ENCODE measurements around the gene UCN.

GRCh38 chr2:27285481-27285880 lies 22.8 kb downstream of the UCN start:
- TF ChIP-seq, protein P1, sequence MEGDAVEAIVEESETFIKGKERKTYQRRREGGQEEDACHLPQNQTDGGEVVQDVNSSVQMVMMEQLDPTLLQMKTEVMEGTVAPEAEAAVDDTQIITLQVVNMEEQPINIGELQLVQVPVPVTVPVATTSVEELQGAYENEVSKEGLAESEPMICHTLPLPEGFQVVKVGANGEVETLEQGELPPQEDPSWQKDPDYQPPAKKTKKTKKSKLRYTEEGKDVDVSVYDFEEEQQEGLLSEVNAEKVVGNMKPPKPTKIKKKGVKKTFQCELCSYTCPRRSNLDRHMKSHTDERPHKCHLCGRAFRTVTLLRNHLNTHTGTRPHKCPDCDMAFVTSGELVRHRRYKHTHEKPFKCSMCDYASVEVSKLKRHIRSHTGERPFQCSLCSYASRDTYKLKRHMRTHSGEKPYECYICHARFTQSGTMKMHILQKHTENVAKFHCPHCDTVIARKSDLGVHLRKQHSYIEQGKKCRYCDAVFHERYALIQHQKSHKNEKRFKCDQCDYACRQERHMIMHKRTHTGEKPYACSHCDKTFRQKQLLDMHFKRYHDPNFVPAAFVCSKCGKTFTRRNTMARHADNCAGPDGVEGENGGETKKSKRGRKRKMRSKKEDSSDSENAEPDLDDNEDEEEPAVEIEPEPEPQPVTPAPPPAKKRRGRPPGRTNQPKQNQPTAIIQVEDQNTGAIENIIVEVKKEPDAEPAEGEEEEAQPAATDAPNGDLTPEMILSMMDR (IDR thresholded peaks at IDR 0.05) = no peak
- TF ChIP-seq POLR2A (IDR thresholded peaks at IDR 0.05) = no peak
- no peak for TF ChIP-seq POLR2AphosphoS5 (IDR thresholded peaks at IDR 0.05)
